HepG2 (cell line): ENCODE measurements around the gene KRTAP13-1. TPM values are rescaled to one million over a fixed set of nuclear protein-coding genes. Genes with fewer than 3 reads are reported as not detected.

ENCODE experiments used
- ATAC-seq: fragments of 200-7000 bp; cut with Tn5 transposase; 3 replicates; pipeline ENCODE4 v1.9.1; 2020; ENCODE audit warnings: mild to moderate bottlenecking, moderate library complexity
- BruUV-seq: library from RNA; stranded (reverse); fragments of 400-500 nt; replicated peaks from 2 replicates; lab custom pipeline; 2021; lab: Mats Ljungman, UMichigan
- CTCF ChIA-PET: fragments of 300-600 bp; formaldehyde crosslinking; extraction: SDS; loops from one replicate; lab custom pipeline; 2021; ENCODE audit warnings: low total read pairs, inconsistent platforms, low intra/inter-chr PET ratio; lab: Yijun Ruan, JAX
- POLR2A ChIA-PET: fragments of 350-600 bp; sonication (Branson Sonifier 250); formaldehyde crosslinking; loops from one replicate; lab custom pipeline; 2020; ENCODE audit warnings: antibody characterized with exemption, inconsistent platforms; lab: Yijun Ruan, JAX
- DNase-seq: peaks from one replicate; pipeline ENCODE4 v3.0.0-alpha.2; 2015; ENCODE audit warnings: low spot score
- FAIRE-seq: peaks from 3 replicates; lab custom pipeline; 2011; peaks lifted over from hg19 to GRCh38; lab: Jason Lieb, UNC
- H2AFZ ChIP-seq: one replicate; pipeline ENCODE4 v1.6.1; 2011; ENCODE audit warnings: low read length, inconsistent platforms
- H3K27ac ChIP-seq: fragments of 300-600 bp; 3 replicates; pipeline ENCODE4 v1.8.0; 2011; ENCODE audit warnings: mixed run types, mild to moderate bottlenecking, mixed read lengths, low read length, inconsistent platforms; ENCODE audit not compliant: insufficient read depth; ENCODE audit errors: extremely low read length
- H3K27me3 ChIP-seq, 2 experiments: fragments of 200-600 bp in 1 of 2; 2 replicates in 1 of 2; 3 replicates in 1 of 2; pipeline versions ENCODE4 v1.6.0 to v1.8.0; 2011; ENCODE audit warnings: low read length in 2 of 2, mild to moderate bottlenecking in 2 of 2, moderate library complexity in 2 of 2, inconsistent platforms in 1 of 2; ENCODE audit not compliant: insufficient read depth in 2 of 2, control insufficient read depth in 1 of 2
- H3K36me3 ChIP-seq, 2 experiments: fragments of 200-600 bp in 1 of 2; replicated peaks in 1 of 2; 2 replicates in 1 of 2; 3 replicates in 1 of 2; pipeline versions ENCODE4 v1.5.1 to v1.8.0; 2011; ENCODE audit warnings: low read length in 2 of 2, inconsistent platforms in 1 of 2; ENCODE audit not compliant: insufficient read depth in 2 of 2, control insufficient read depth in 1 of 2
- H3K4me1 ChIP-seq: 2 replicates; pipeline ENCODE4 v1.5.1; 2012; ENCODE audit warnings: low read length, inconsistent platforms; ENCODE audit not compliant: insufficient read depth
- H3K4me2 ChIP-seq: 2 replicates; pipeline ENCODE4 v1.6.0; 2011; ENCODE audit warnings: low read depth, low read length, inconsistent platforms
- H3K4me3 ChIP-seq, 3 experiments: fragments of 200-600 bp in 1 of 3; sonication (generic), shearing (Covaris generic) in 1 of 3; replicated peaks in 1 of 3; 2 replicates each; pipeline ENCODE4 v1.5.1; 2011 to 2016; ENCODE audit warnings: low read length in 3 of 3, inconsistent platforms in 2 of 3, low read depth in 2 of 3, mild to moderate bottlenecking in 2 of 3, control low read depth in 1 of 3, mixed read lengths in 1 of 3; ENCODE audit not compliant: insufficient read depth in 1 of 3
- H3K79me2 ChIP-seq: one replicate; pipeline ENCODE4 v1.6.1; 2011; ENCODE audit warnings: low read length, inconsistent platforms; ENCODE audit not compliant: insufficient read depth
- H3K9ac ChIP-seq: 2 replicates; pipeline ENCODE4 v1.6.0; 2011; ENCODE audit warnings: mild to moderate bottlenecking, low read depth, low read length, inconsistent platforms; ENCODE audit not compliant: insufficient read depth
- H3K9me3 ChIP-seq: 2 replicates; pipeline ENCODE4 v1.5.1; 2012; ENCODE audit warnings: mild to moderate bottlenecking, low read length
- H4K20me1 ChIP-seq: 2 replicates; pipeline ENCODE4 v1.6.0; 2011; ENCODE audit warnings: inconsistent platforms, mild to moderate bottlenecking, low read length, moderate library complexity; ENCODE audit not compliant: insufficient read depth
- BRD4 ChIP-seq: sonication (generic); formaldehyde crosslinking; IDR thresholded peaks from 2 replicates; pipeline ENCODE4 v1.4.0; 2020; ENCODE audit warnings: missing genetic modification reagents
- CSRNP1 ChIP-seq: sonication (generic); formaldehyde crosslinking; IDR thresholded peaks from 2 replicates; pipeline ENCODE4 v1.8.1; 2023; ENCODE audit warnings: mild to moderate bottlenecking, missing genetic modification reagents
- FOXM1 ChIP-seq: sonication (generic); formaldehyde crosslinking; IDR thresholded peaks from 2 replicates; pipeline ENCODE4 v1.5.0; 2020; ENCODE audit warnings: missing genetic modification reagents
- HBP1 ChIP-seq: IDR thresholded peaks from 2 replicates; pipeline ENCODE4 v1.6.1; 2016; ENCODE audit warnings: low read depth, control low read depth
- MATR3 ChIP-seq: sonication (generic); formaldehyde crosslinking; IDR thresholded peaks from 2 replicates; pipeline ENCODE4 v1.4.0; 2020; ENCODE audit warnings: missing genetic modification reagents
- SSRP1 ChIP-seq: IDR thresholded peaks from 2 replicates; pipeline ENCODE4 v1.6.1; 2016; ENCODE audit warnings: control low read depth
- STAT5B ChIP-seq: sonication (generic); formaldehyde crosslinking; IDR thresholded peaks from 2 replicates; pipeline ENCODE4 v1.4.0; 2020; ENCODE audit warnings: missing genetic modification reagents
- SUZ12 ChIP-seq: fragments of 150-350 bp; IDR thresholded peaks from 2 replicates; pipeline ENCODE4 v1.6.1; 2014; ENCODE audit warnings: low read depth, low read length
- TEAD2 ChIP-seq: sonication (generic); formaldehyde crosslinking; IDR thresholded peaks from 2 replicates; pipeline ENCODE4 v1.9.0; 2021; ENCODE audit warnings: missing genetic modification reagents
- ZBTB25 ChIP-seq: IDR thresholded peaks from 2 replicates; pipeline ENCODE4 v1.6.1; 2018; ENCODE audit warnings: missing genetic modification reagents
- ZNF18 ChIP-seq: sonication (generic); formaldehyde crosslinking; IDR thresholded peaks from 2 replicates; pipeline ENCODE4 v1.8.0; 2022; ENCODE audit warnings: mild to moderate bottlenecking, missing genetic modification reagents; ENCODE audit not compliant: insufficient replicate concordance
- ZNF44 ChIP-seq: sonication (generic); formaldehyde crosslinking; IDR thresholded peaks from 2 replicates; pipeline ENCODE4 v1.5.1; 2020; ENCODE audit warnings: mild to moderate bottlenecking, missing genetic modification reagents
- ZNF510 ChIP-seq: sonication (generic); formaldehyde crosslinking; IDR thresholded peaks from 2 replicates; pipeline ENCODE4 v1.4.0; 2020; ENCODE audit warnings: low read depth, mild to moderate bottlenecking, missing genetic modification reagents
- ZNF552 ChIP-seq: sonication (generic); formaldehyde crosslinking; IDR thresholded peaks from 2 replicates; pipeline ENCODE4 v1.9.0; 2022; ENCODE audit warnings: missing genetic modification reagents, mild to moderate bottlenecking, borderline replicate concordance
- ZNF572 ChIP-seq: sonication (generic); formaldehyde crosslinking; IDR thresholded peaks from 2 replicates; pipeline ENCODE4 v1.5.1; 2020; ENCODE audit warnings: mild to moderate bottlenecking, missing genetic modification reagents
- ZNF605 ChIP-seq: sonication (generic); formaldehyde crosslinking; IDR thresholded peaks from 2 replicates; pipeline ENCODE4 v1.8.0; 2022; ENCODE audit warnings: mild to moderate bottlenecking, missing genetic modification reagents
- ZNF720 ChIP-seq: sonication (generic); formaldehyde crosslinking; IDR thresholded peaks from 2 replicates; pipeline ENCODE4 v1.4.0; 2020; ENCODE audit warnings: missing genetic modification reagents
- WGBS: methylation state at CpG from one replicate; pipeline ENCODE4 v1.1.6; 2017; ENCODE audit warnings: low lambda C conversion rate; 5-methylcytosine and 5-hydroxymethylcytosine counted together
- in situ Hi-C: cut with HindIII; loops from 2 replicates; pipeline ENCODE4 v1.10.0; 2017; ENCODE audit warnings: low pct_unique_long_range_greater_than_20kb; ENCODE audit not compliant: extremely low pct_ligation_motif_present
- intact Hi-C: fragments of 100-400 bp; cut with micrococcal nuclease; formaldehyde crosslinking; loops from one replicate; pipeline ENCODE4 v1.10.0; 2022; ENCODE audit not compliant: unreplicated experiment
- polyA plus RNA-seq, 8 experiments: library from polyadenylated mRNA; depleted of rRNA in 3 of 8; stranded (reverse) in 7 of 8; unstranded in 1 of 8; fragments of >200 nt; fragmentation: Illumina TruSeq in 4 of 8; extraction: Trizol in 4 of 8; gene quantifications; 2 replicates each; pipeline versions ENCODE4 v1.2.1 to v1.2.3, GENCODE V29; 2011 to 2016; ENCODE audit warnings: low read depth in 4 of 8, missing spikeins in 1 of 8, mixed read lengths in 1 of 8; ENCODE audit not compliant: insufficient read depth in 1 of 8
- total RNA-seq, 5 experiments: library from RNA; depleted of rRNA; stranded (reverse); fragments of >200 nt; fragmentation: Illumina TruSeq; extraction: Trizol; gene quantifications; 2 replicates each; pipeline ENCODE4 v1.2.3, GENCODE V29; 2016; ENCODE audit warnings: low read depth in 1 of 5
- TF ChIP-seq, protein P1 (sequence below), 2 experiments: fragments of 450-650 bp in 1 of 2; sonication (generic) in 1 of 2; formaldehyde crosslinking; IDR thresholded peaks; 2 replicates each; pipeline versions ENCODE4 v1.5.0 to v1.8.0; 2020 to 2022; ENCODE audit warnings: mild to moderate bottlenecking in 1 of 2, missing genetic modification reagents in 1 of 2

Gene KRTAP13-1
- total and polyA plus RNA-seq, 2 of the 13 experiments (the other 11 are each of a cell fraction or from before 2014, with no cell fraction given) = not detected

DNA sequence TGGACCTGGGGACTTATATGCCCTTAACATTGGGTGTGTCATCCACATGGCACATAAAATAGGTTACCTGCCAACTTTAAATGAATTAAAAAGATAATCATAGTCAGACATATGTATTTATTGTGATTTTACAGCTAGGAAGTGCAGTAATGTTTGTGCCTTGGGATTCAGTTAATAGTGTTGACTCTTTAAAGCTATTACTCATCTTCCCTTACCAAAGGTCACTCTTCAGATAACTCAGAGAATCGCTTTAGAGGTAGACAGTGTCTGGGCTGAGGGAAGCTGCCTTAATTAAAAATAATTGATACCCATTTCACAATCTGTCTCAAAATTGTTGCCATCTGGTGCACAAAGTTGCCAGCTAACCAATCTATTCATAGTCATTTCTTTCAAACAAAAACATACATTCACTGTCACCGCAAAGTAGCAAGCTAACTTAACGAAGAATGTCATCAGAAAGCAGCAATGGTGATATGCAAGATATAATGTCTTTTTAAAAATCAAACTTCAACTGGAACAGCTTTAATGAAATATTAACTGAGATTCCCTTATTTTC is 41.3 kb downstream of the KRTAP13-1 start:
- intact Hi-C loops = no loop called here
- Histone ChIP-seq H3K36me3 (no peaks in the 10 kb centered on the region), H4K20me1 (no peaks in the 10 kb centered on the region), H3K27ac (no peak overlapping the region), H3K9me3 (peaks cover 73% of the 10 kb centered on the region), H3K4me1 (no peaks in the 10 kb centered on the region), H2AFZ (no peak overlapping the region), H3K4me2 (no peak overlapping the region), H3K79me2 (no peaks in the 10 kb centered on the region), H3K27me3 (no peaks in the 10 kb centered on the region), H3K9ac (no peak overlapping the region), H3K4me3 (no peak overlapping the region)
- 26% methylated on average over 3 of the region's 3 CpGs for WGBS
- no peak for FAIRE-seq
- no peak for ATAC-seq
- in situ Hi-C loops = no loop called here
- no peak for TF ChIP-seq ZNF572 (CRISPR knock-in tag)
- no peak for TF ChIP-seq ZNF720
- TF ChIP-seq FOXM1 (CRISPR knock-in tag) = no peak
- TF ChIP-seq, protein P1, sequence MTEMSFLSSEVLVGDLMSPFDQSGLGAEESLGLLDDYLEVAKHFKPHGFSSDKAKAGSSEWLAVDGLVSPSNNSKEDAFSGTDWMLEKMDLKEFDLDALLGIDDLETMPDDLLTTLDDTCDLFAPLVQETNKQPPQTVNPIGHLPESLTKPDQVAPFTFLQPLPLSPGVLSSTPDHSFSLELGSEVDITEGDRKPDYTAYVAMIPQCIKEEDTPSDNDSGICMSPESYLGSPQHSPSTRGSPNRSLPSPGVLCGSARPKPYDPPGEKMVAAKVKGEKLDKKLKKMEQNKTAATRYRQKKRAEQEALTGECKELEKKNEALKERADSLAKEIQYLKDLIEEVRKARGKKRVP (CRISPR knock-in tag; IDR thresholded peaks at IDR 0.05) = no peak
- no peak for TF ChIP-seq ZNF510
- TF ChIP-seq TEAD2 (CRISPR knock-in tag) = no peak
- TF ChIP-seq MATR3 (CRISPR knock-in tag) = no peak
- TF ChIP-seq SUZ12 = no peak
- no peak for TF ChIP-seq BRD4 (CRISPR knock-in tag)
- no peak for TF ChIP-seq ZNF605 (CRISPR knock-in tag)
- TF ChIP-seq HBP1 (CRISPR knock-in tag) = no peak
- no peak for TF ChIP-seq STAT5B
- no peak for TF ChIP-seq CSRNP1 (CRISPR knock-in tag)
- no peak for TF ChIP-seq ZNF18
- TF ChIP-seq ZNF552 (CRISPR knock-in tag) = no peak
- TF ChIP-seq ZBTB25 (CRISPR knock-in tag) = no peak
- TF ChIP-seq ZNF44 (CRISPR knock-in tag) = no peak
- no peak for TF ChIP-seq SSRP1 (CRISPR knock-in tag)
- ChIA-PET CTCF (no interaction called here), POLR2A (no interaction called here)
- BruUV-seq = no TSS peak
- DNase-seq = no peak
